Measurements from ENCODE around the gene MPV17.
A peak's percentile ranks its signal among the peaks of the same experiment; 100 is the strongest.

The MPV17 gene

DNA sequence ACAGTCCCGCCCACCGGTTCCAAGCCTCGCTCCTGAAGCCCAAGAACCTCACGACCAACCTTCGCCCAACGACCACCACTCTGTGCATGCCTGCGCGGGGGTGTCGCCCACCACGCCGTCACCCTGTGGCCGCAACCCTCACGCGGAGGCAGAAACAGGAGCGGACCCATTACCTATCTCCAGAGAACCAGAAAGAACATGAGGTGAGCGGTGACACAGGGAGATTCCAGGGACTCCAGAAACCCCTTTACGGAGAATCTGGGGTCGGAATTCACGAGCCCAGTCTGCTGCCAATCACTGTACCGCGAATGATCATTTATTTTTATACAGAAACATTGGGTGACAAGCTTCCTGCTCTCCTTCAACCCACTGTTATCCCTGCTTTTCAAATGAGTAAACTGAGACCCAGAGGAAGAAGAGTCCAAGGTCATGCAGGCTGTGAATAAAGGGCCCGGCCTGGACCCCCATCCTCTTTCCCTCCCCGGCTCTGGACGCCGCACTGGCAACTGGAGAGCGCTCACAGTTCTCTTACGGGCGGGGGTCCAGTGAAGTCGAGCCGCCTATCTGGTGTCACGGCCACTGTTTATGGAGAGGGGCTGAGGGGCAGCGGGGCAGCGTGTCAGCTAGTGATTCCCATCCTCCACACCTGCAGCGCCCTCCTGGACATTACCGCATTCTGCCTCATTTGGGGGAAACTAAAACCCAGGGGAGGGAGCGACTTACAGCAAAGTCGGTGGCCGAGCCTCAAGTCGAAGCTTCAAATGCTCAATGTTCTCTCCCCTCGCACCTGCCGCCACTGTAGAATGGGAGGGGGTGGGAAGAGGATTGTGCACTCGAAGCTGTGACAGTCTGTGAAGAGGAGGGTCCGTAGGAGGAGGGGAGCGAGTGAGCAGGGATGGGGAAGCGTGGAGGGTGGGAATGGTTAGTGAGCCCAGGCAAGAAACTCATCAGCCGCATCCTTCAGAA, 59.3 kb downstream of the MPV17 start:
- DNase-seq: no peak

GRCh38 chr2:27262379-27263286, 60.3 kb downstream of the MPV17 start, which contains the start of gene SLC30A3:
SLC30A3 (minus strand) TSS chr2:27263047; CDS start chr2:27262906, 141 bp downstream.
- peak; percentile 73 for DNase-seq

GRCh38 chr2:27261926-27262298, 61.0 kb downstream of the MPV17 start:
- DNase-seq: no peak

DNA sequence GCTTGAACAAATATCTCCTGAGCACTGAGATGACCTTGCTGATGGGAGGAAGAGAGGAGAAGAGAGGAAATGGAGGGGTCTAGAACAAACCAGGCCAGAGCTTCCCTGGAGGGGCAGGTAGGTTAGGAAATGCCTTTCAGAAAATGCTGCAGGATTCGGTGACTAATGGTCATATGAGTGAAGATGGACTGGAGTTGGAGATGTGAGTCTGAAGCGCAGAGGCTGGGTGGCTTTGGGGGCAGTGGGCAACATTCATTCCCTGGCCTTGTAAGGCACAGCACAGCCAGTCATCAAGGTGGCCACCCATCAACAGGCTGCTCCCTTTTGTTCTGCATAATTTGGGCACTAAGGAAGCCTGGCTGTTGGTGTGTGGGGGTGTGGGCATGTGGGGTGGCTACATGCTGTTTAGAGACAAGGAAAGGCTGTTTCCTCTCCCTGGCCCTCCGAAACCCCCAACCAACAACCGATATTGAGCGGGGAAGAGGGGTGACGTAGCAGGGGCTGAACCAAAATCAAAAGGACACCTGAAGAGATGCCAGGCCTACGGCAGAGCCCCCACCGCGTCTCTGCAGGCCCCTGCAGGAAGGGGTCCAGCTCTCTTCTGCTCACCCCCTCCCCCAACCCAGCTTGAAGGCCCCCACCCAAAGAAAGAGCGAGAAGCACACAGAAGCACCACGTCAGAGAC, 61.5 kb downstream of the MPV17 start:
- DNase-seq: no peak

All from stimulated activated CD4-positive, alpha-beta T cell treated with anti-CD3 and anti-CD28 coated beads, Interleukin-4, amount 100 ng/mL, for 1 hour (primary cell).